Hepatocyte (in vitro differentiated cells): ENCODE results near the gene COL19A1. TPM values are rescaled to one million over a fixed set of nuclear protein-coding genes. Genes with fewer than 3 reads are reported as not detected.

Experiments
- DNase-seq: peaks from one replicate; pipeline ENCODE4 v3.0.0-alpha.2; 2016; ENCODE audit warnings: low spot score
- H2AFZ ChIP-seq: fragments of 200-600 bp; sonication (generic); 2 replicates; pipeline ENCODE4 v1.6.0; 2016; ENCODE audit warnings: antibody characterized with exemption, mild to moderate bottlenecking
- H3K27ac ChIP-seq: fragments of 200-600 bp; sonication (generic); 2 replicates; pipeline ENCODE4 v1.5.1; 2016; ENCODE audit warnings: mild to moderate bottlenecking
- H3K27me3 ChIP-seq: fragments of 200-600 bp; sonication (generic); 2 replicates; pipeline ENCODE4 v1.6.1; 2016
- H3K36me3 ChIP-seq: fragments of 200-600 bp; sonication (generic); replicated peaks from 2 replicates; pipeline ENCODE4 v1.5.1; 2016; ENCODE audit warnings: low read depth; ENCODE audit not compliant: insufficient read depth
- H3K4me1 ChIP-seq: fragments of 200-600 bp; sonication (generic); 2 replicates; pipeline ENCODE4 v1.5.1; 2016; ENCODE audit warnings: mild to moderate bottlenecking, moderate library complexity; ENCODE audit not compliant: insufficient read depth
- H3K4me2 ChIP-seq: fragments of 200-600 bp; sonication (generic); 2 replicates; pipeline ENCODE4 v1.6.0; 2016
- H3K4me3 ChIP-seq: fragments of 200-600 bp; sonication (generic); 2 replicates; pipeline ENCODE4 v1.5.1; 2016; ENCODE audit warnings: mild to moderate bottlenecking
- H3K79me2 ChIP-seq: fragments of 200-600 bp; sonication (generic); 2 replicates; pipeline ENCODE4 v1.6.0; 2017; ENCODE audit warnings: mild to moderate bottlenecking
- H3K9me2 ChIP-seq: fragments of 200-600 bp; sonication (generic); replicated peaks from 2 replicates; pipeline ENCODE4 v1.6.0; 2017; ENCODE audit warnings: mild to moderate bottlenecking; ENCODE audit not compliant: insufficient read depth
- H3K9me3 ChIP-seq: fragments of 200-600 bp; sonication (generic); 2 replicates; pipeline ENCODE4 v1.5.1; 2016; ENCODE audit warnings: low read depth, mild to moderate bottlenecking
- H4K20me1 ChIP-seq: fragments of 200-600 bp; sonication (generic); 2 replicates; pipeline ENCODE4 v1.6.0; 2016; ENCODE audit warnings: mild to moderate bottlenecking; ENCODE audit not compliant: insufficient read depth, poor library complexity, severe bottlenecking
- CTCF ChIP-seq: fragments of 200-600 bp; sonication (generic); IDR thresholded peaks from 2 replicates; pipeline ENCODE4 v1.5.1; 2016; ENCODE audit warnings: antibody characterized with exemption, mild to moderate bottlenecking; ENCODE audit not compliant: poor library complexity
- EZH2 ChIP-seq: fragments of 200-600 bp; sonication (generic); IDR thresholded peaks from 2 replicates; pipeline ENCODE4 v1.6.1; 2016; ENCODE audit warnings: antibody characterized with exemption, mild to moderate bottlenecking, borderline replicate concordance
- EZH2phosphoT487 ChIP-seq: fragments of 200-600 bp; sonication (generic); IDR thresholded peaks from one replicate; pipeline ENCODE4 v1.6.1; 2018; ENCODE audit warnings: antibody characterized with exemption, mild to moderate bottlenecking, low read depth, moderate library complexity; ENCODE audit not compliant: unreplicated experiment, severe bottlenecking
- WGBS: methylation state at CpG from one replicate; pipeline ENCODE4 v1.1.6; 2016; ENCODE audit warnings: low lambda C conversion rate; ENCODE audit errors: missing lambda C conversion rate; 5-methylcytosine and 5-hydroxymethylcytosine counted together
- polyA plus RNA-seq: library from polyadenylated mRNA; unstranded; fragments of >200 nt; fragmentation: Nextera tagmentation; extraction: Ambion mirVana; gene quantifications from 2 replicates; pipeline ENCODE4 v1.2.1, GENCODE V29; 2016
- total RNA-seq: library from RNA; depleted of rRNA; stranded (reverse); fragments of >200 nt; gene quantifications from 2 replicates; pipeline ENCODE4 v1.2.3, GENCODE V29; 2014

The COL19A1 gene
- total and polyA plus RNA-seq, 2 experiments from 2014 or later: 1.1 to 1.2 TPM

GRCh38 chr6:69847492-69847788 lies 18.9 kb upstream of the COL19A1 start:
- Histone ChIP-seq H3K9me2 (no peaks in the 10 kb centered on the region), H3K27ac (peak overlapping the region; percentile 35), H3K4me1 (peaks cover 9% of the 10 kb centered on the region), H3K9me3 (peaks cover 4% of the 10 kb centered on the region), H3K79me2 (no peaks in the 10 kb centered on the region), H3K36me3 (no peaks in the 10 kb centered on the region), H3K4me2 (no peak overlapping the region), H3K27me3 (no peaks in the 10 kb centered on the region), H3K4me3 (no peak overlapping the region), H2AFZ (no peak overlapping the region), H4K20me1 (no peaks in the 10 kb centered on the region)
- DNase-seq: no peak
- TF ChIP-seq CTCF: no peak
- 64% methylated on average over 1 of the region's 1 CpG for WGBS

GRCh38 chr6:69848552-69848951 lies 17.8 kb upstream of the COL19A1 start:
- Histone ChIP-seq H3K27ac (no peak overlapping the region), H3K36me3 (no peaks in the 10 kb centered on the region), H4K20me1 (no peaks in the 10 kb centered on the region), H3K4me3 (no peak overlapping the region), H3K4me1 (peaks cover 9% of the 10 kb centered on the region), H3K79me2 (no peaks in the 10 kb centered on the region), H3K9me2 (no peaks in the 10 kb centered on the region), H2AFZ (no peak overlapping the region), H3K9me3 (peaks cover 5% of the 10 kb centered on the region), H3K4me2 (no peak overlapping the region), H3K27me3 (no peaks in the 10 kb centered on the region)
- TF ChIP-seq EZH2phosphoT487 (no peak), CTCF (no peak), EZH2 (no peak)
- DNase-seq: no peak
- 83% methylated on average over 4 of the region's 4 CpGs for WGBS

GRCh38 chr6:69852706-69853105 lies 13.7 kb upstream of the COL19A1 start:
- H3K36me3 ChIP-seq: no peaks in the 10 kb centered on the region
- H3K79me2 ChIP-seq: no peaks in the 10 kb centered on the region
- H3K4me2 ChIP-seq: no peak overlapping the region
- no peaks in the 10 kb centered on the region for H3K9me2 ChIP-seq
- TF ChIP-seq EZH2phosphoT487: no peak
- no peak for TF ChIP-seq EZH2
- no peak for TF ChIP-seq CTCF
- no peaks in the 10 kb centered on the region for H3K27me3 ChIP-seq
- H2AFZ ChIP-seq: no peak overlapping the region
- WGBS: 50% methylated on average over 1 of the region's 1 CpG
- H3K27ac ChIP-seq: no peak overlapping the region
- no peak overlapping the region for H3K4me3 ChIP-seq
- no peaks in the 10 kb centered on the region for H3K4me1 ChIP-seq
- H4K20me1 ChIP-seq: no peaks in the 10 kb centered on the region
- peaks cover 5% of the 10 kb centered on the region for H3K9me3 ChIP-seq
- DNase-seq: no peak

- Histone ChIP-seq H2AFZ (no peak overlapping the region), H3K9me2 (no peaks in the 10 kb centered on the region), H3K4me1 (no peaks in the 10 kb centered on the region), H4K20me1 (no peaks in the 10 kb centered on the region), H3K27ac (no peak overlapping the region), H3K4me2 (no peak overlapping the region), H3K36me3 (no peaks in the 10 kb centered on the region), H3K4me3 (no peak overlapping the region), H3K27me3 (peaks cover 5% of the 10 kb centered on the region), H3K9me3 (no peaks in the 10 kb centered on the region), H3K79me2 (no peaks in the 10 kb centered on the region)
- TF ChIP-seq EZH2phosphoT487 (no peak), EZH2 (no peak), CTCF (no peak)
- DNase-seq: no peak
- WGBS: 68% methylated on average over 3 of the region's 3 CpGs
These were observed 4.4 kb upstream of the COL19A1 start for GRCh38 chr6:69861986-69862385.
